HG03460 (cell line): Measurements from ENCODE around the gene MMS19.
"Not testable (repeated sequence)": the region's sequence is repeated elsewhere in the genome, so short reads cannot be mapped to it uniquely, and the experiment has no call there.

ENCODE experiments used
- ATAC-seq: cut with Tn5 transposase; IDR thresholded peaks from one replicate; pipeline ENCODE4 v1.9.1; 2021; ENCODE audit not compliant: unreplicated experiment

MMS19 gene

GRCh38 chr10:97529685-97530465 lies 31.7 kb upstream of the MMS19 start:
- ATAC-seq, result no peak

GRCh38 chr10:97528876-97529275 lies 30.7 kb upstream of the MMS19 start:
- not testable (repeated sequence) for ATAC-seq

- ATAC-seq, result no peak
Observed at GRCh38 chr10:97525683-97526110, 27.5 kb upstream of the MMS19 start.

GRCh38 chr10:97525086-97525485 lies 26.9 kb upstream of the MMS19 start:
- no peak for ATAC-seq

GRCh38 chr10:97522937-97523336 lies 24.7 kb upstream of the MMS19 start:
- no peak for ATAC-seq

GRCh38 chr10:97522071-97522470 lies 23.8 kb upstream of the MMS19 start:
- no peak for ATAC-seq

GRCh38 chr10:97520978-97521761 lies 22.9 kb upstream of the MMS19 start:
- ATAC-seq, result no peak

GRCh38 chr10:97520520-97520919 lies 22.3 kb upstream of the MMS19 start:
- no peak for ATAC-seq

GRCh38 chr10:97519342-97519741 lies 21.1 kb upstream of the MMS19 start:
- no peak for ATAC-seq

- no peak for ATAC-seq
Observed at GRCh38 chr10:97518301-97519043, 20.2 kb upstream of the MMS19 start.

GRCh38 chr10:97517778-97518300 lies 19.6 kb upstream of the MMS19 start:
- ATAC-seq, result no peak

GRCh38 chr10:97517096-97517750 lies 19.0 kb upstream of the MMS19 start:
- no peak for ATAC-seq

- ATAC-seq, result no peak
Observed at GRCh38 chr10:97515271-97515978, 17.2 kb upstream of the MMS19 start.

- no peak for ATAC-seq
Observed at GRCh38 chr10:97514344-97514743, 16.1 kb upstream of the MMS19 start.

GRCh38 chr10:97512993-97513392 lies 14.8 kb upstream of the MMS19 start:
- ATAC-seq, result no peak

GRCh38 chr10:97511711-97512440 lies 13.7 kb upstream of the MMS19 start:
- no peak for ATAC-seq

GRCh38 chr10:97510686-97511085 lies 12.5 kb upstream of the MMS19 start:
- ATAC-seq, result no peak

GRCh38 chr10:97509120-97509680 lies 11.0 kb upstream of the MMS19 start:
- no peak for ATAC-seq

GRCh38 chr10:97508342-97508741 lies 10.1 kb upstream of the MMS19 start:
- no peak for ATAC-seq
